GM12872 (cell line): Measurements from ENCODE around the gene INO80E.
A peak's percentile ranks its signal among the peaks of the same experiment; 100 is the strongest.

Source experiments
- CTCF ChIP-seq: IDR thresholded peaks from 3 replicates; pipeline ENCODE4 v1.5.1; 2011; ENCODE audit warnings: low read depth, mild to moderate bottlenecking, low read length, moderate library complexity; ENCODE audit not compliant: insufficient read depth

Gene INO80E

GRCh38 chr16:29992344-29992967 is 3.6 kb upstream of the INO80E start:
- TF ChIP-seq CTCF: no peak

- no peak for TF ChIP-seq CTCF
Observed at GRCh38 chr16:29993191-29993902, 2.7 kb upstream of the INO80E start.

GRCh38 chr16:29993903-29994599 is 2.0 kb upstream of the INO80E start:
- no peak for TF ChIP-seq CTCF

GRCh38 chr16:29994600-29995323 is 1.3 kb upstream of the INO80E start:
- TF ChIP-seq CTCF: no peak

- TF ChIP-seq CTCF: no peak
Observed at GRCh38 chr16:29995324-29995910, 624 bp upstream of the INO80E start, which contains the start of gene HIRIP3. Gene HIRIP3 (minus strand): TSS chr16:29995617. CDS start chr16:29995605, 12 bp downstream.

- 0 out of 3 replicates have a peak, but pooled peaks have one; percentile 14 for TF ChIP-seq CTCF
Observed at GRCh38 chr16:29996766-29997250, 767 bp downstream of the INO80E start.

GRCh38 chr16:29999605-30000004 is 3.6 kb downstream of the INO80E start:
- TF ChIP-seq CTCF: no peak
